ENCODE data around the gene PTH1R.

DNA sequence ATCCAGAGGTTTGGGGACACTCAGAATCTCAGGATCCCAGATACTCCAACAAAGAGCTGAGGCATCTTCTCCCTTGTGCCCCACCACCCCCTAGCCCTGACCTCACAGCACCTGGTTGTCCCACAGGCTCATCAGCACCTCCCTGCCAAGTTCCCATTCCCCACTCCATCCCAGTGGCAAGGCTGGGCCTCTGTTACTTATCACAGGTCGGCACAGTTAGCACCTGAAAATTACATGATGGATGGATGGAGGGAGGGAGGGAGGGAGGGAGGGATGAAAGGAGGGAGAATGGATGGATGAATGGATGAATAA is 27.1 kb upstream of the PTH1R start:
- TF ChIP-seq, protein P1, sequence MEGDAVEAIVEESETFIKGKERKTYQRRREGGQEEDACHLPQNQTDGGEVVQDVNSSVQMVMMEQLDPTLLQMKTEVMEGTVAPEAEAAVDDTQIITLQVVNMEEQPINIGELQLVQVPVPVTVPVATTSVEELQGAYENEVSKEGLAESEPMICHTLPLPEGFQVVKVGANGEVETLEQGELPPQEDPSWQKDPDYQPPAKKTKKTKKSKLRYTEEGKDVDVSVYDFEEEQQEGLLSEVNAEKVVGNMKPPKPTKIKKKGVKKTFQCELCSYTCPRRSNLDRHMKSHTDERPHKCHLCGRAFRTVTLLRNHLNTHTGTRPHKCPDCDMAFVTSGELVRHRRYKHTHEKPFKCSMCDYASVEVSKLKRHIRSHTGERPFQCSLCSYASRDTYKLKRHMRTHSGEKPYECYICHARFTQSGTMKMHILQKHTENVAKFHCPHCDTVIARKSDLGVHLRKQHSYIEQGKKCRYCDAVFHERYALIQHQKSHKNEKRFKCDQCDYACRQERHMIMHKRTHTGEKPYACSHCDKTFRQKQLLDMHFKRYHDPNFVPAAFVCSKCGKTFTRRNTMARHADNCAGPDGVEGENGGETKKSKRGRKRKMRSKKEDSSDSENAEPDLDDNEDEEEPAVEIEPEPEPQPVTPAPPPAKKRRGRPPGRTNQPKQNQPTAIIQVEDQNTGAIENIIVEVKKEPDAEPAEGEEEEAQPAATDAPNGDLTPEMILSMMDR (IDR thresholded peaks at IDR 0.05) = no peak
- no peak for TF ChIP-seq POLR2A (IDR thresholded peaks at IDR 0.05)
